Activated T-cell treated with anti-CD3 and anti-CD28 coated beads, Interleukin-2, amount 50 U/mL, for 4 hours (primary cell): Measurements from ENCODE around the gene PDP2. TPM values are rescaled to one million over a fixed set of nuclear protein-coding genes. Genes with fewer than 3 reads are reported as not detected.
"Not testable (repeated sequence)": the region's sequence is repeated elsewhere in the genome, so short reads cannot be mapped to it uniquely, and the experiment has no call there.

Source experiments
- ATAC-seq, 2 donors: fragments of 200-7000 bp; cut with Tn5 transposase; one replicate each; pipeline ENCODE4 v1.10.0; 2021
- DNase-seq: peaks from one replicate; pipeline ENCODE4 v3.0.0-alpha.2; 2020
- H3K27me3 Mint-ChIP-seq: one replicate; pipeline ENCODE4 v1.8.0; 2021; ENCODE audit warnings: low read depth, mixed read lengths
- H3K36me3 Mint-ChIP-seq: one replicate; pipeline ENCODE4 v1.8.0; 2022; ENCODE audit warnings: mixed read lengths; ENCODE audit not compliant: insufficient read depth
- H3K4me1 Mint-ChIP-seq: one replicate; pipeline ENCODE4 v1.8.0; 2021; ENCODE audit warnings: low read depth, mixed read lengths
- H3K4me3 Mint-ChIP-seq: one replicate; pipeline ENCODE4 v1.8.0; 2021; ENCODE audit warnings: mild to moderate bottlenecking, moderate library complexity, mixed read lengths
- H3K9me3 Mint-ChIP-seq: one replicate; pipeline ENCODE4 v1.8.0; 2021; ENCODE audit warnings: mixed read lengths
- total RNA-seq, 3 donors: library from RNA; stranded (reverse); gene quantifications; one replicate each; pipeline ENCODE4 v1.2.1, GENCODE V29; 2021

The PDP2 gene
- total RNA-seq, 3 donors from 2014 or later: 27.4 to 31.1 (median 28.4) TPM

DNA sequence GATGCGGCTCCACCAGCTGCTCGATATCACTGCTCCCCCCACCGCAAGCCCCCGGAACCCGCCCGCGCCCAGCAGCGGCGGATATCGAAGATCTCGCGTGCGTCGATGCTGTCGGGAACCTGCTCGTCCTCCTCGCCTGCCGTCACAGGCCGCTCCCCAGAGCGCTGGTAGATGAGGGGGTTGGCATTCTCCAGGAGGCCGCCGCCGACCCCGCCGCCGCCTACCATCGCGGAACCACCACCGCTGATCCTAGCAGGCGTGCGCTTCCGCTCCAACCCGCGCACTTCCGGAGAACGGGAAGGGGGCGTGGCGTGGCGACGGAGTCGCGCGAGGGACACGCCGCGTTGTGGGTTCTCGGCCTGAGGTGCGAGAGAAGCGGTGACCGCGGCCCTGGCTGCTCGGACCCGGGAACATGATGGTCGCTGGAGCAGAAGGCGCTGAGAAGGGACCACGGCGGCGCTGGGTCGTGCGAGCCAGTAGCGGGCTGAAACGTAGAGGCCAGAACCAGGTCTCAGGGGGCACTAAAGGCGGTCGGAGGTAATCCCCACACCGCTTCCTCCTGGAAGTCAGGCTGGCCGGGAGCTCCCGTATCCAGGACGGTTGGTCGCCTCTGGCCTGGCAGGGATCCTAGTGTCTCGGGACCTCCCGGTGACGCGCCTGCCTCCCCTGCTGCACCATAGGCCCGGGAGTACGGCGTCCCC lies 54.0 kb downstream of the PDP2 start, which contains the start of gene CIAO2B:
Gene CIAO2B, minus strand, starts transcription at position 265 of the 701 bp plus-strand sequence. Its CDS starts 38 bp downstream, at position 227.
- peak; percentile 88 to 89 for ATAC-seq
- peaks cover 30% of the 10 kb centered on the region for H3K36me3 Mint-ChIP-seq
- no peaks in the 10 kb centered on the region for H3K9me3 Mint-ChIP-seq
- H3K27me3 Mint-ChIP-seq: no peaks in the 10 kb centered on the region
- peaks cover 47% of the 10 kb centered on the region for H3K4me1 Mint-ChIP-seq
- DNase-seq: peak; percentile 86
- peak within 1 kb of the TSS; percentile 99 for H3K4me3 Mint-ChIP-seq

DNA sequence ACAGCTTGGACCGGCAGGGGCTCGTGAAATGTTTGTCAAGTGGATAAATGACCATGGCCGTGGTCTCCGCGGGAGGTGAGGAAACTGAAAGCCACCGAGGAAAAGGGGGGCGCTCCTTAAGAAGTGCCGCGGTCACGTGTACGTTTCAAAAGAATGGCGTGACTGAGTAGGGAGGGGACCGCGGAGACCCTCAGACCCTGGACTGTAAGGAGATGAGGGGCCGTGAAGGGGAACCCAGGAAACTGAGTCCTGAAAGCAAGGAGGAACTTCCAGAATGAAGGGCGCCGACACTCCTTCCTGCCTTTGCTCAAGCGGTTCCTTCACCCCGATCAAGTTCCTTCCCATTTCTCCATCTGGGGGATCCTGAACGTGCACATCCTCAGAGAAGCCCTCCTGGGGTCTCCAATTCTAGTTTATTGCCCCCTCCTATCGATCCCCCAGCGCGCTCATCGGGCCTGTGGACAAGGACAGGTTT lies 54.6 kb downstream of the PDP2 start:
- H3K9me3 Mint-ChIP-seq, H3K27me3 Mint-ChIP-seq, DNase-seq, ATAC-seq: not testable (repeated sequence)
- peaks cover 32% of the 10 kb centered on the region for H3K36me3 Mint-ChIP-seq
- H3K4me3 Mint-ChIP-seq: peak overlapping the region; percentile 99
- H3K4me1 Mint-ChIP-seq: peaks cover 47% of the 10 kb centered on the region

DNA sequence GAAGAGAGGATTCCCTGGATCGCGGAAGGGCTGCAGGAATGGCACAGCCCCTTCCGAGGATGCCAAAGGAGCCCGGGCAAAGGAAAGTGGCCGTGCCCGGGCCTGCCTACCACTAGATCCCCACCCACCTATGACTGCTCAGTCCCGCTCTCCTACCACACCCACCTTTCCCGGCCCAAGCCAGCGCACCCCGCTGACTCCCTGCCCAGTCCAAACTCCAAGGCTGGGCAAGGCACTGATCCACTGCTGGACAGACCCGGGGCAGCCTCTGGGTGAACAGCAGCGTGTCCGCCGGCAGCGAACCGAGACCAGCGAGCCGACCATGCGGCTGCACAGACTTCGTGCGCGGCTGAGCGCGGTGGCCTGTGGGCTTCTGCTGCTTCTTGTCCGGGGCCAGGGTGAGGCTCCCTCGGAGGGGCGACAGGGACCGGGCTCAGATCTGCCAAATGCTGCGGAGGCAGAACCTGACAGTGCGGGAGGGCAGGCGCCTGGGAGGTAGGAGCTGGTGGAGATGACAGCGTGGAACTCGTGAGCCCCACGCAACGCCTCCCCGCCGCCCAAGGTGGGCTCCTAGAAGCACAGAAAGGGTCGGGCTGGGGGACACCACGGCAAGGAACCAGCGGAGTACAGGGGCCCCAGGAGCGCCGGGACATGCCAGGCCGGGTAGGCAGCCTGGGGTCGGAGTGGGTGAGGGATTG lies 55.1 kb downstream of the PDP2 start, which contains the start of gene CES2:
Gene CES2, plus strand, starts transcription at position 203 of the 698 bp plus-strand sequence. Its CDS starts 120 bp downstream, at position 323.
- DNase-seq (no peak), ATAC-seq (no peak)
- Mint-ChIP-seq H3K27me3 (no peaks in the 10 kb centered on the region), H3K4me3 (peak within 1 kb of the TSS; percentile 99), H3K9me3 (no peaks in the 10 kb centered on the region), H3K36me3 (peaks cover 34% of the 10 kb centered on the region), H3K4me1 (peaks cover 47% of the 10 kb centered on the region)

DNA sequence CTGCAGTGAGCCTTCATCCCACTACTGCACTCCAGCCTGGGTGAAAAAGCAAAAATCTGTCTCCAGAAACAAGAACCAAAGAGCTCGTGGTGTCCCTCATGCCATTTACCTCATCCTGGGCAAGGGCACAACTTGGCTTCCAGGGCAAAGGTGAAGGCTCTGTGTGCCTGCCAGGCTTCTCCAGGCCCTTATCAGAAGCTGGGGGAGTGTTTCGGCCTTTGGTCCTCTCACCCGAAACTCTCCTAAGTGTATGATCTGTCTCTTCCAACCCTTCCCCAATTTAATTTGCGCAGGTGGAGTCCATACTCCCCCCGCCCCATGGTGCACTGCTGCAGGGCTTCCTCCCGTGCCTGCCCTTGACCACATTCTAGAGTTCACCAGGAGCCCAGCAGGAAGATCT lies 56.1 kb downstream of the PDP2 start:
- H3K9me3 Mint-ChIP-seq: no peaks in the 10 kb centered on the region
- no peaks in the 10 kb centered on the region for H3K27me3 Mint-ChIP-seq

DNA sequence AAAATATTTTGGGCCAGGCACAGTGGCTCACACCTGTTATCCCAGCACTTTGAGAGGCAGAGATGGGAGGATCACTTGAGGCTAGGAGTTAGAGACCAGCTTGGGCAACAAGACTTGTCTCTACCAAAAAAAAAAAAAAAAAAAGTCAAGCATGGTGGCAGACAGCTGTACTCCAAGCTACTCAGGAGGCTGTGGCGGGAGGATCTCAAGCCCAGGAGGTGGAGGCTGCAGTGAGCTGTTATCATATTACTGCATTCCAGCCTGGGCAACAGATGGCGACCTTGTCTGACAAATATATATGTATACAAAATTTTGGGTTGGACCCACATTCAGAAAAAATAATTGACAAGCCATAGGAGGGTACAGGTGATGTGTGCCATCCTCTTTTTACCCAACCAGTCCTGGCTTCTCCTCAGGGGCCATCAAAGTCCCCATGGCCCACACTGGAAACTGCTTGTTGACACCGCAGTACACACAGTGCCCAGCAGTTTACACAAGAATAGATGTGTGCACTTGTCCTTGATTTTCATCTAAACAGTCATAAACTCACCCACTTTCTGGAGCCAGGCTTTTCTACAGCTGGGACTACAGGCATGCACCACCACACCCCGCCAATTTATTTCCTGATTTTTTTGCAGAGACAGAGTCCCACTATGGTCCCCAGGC lies 56.7 kb downstream of the PDP2 start:
- Mint-ChIP-seq H3K27me3 (no peaks in the 10 kb centered on the region), H3K4me1 (peaks cover 43% of the 10 kb centered on the region), H3K4me3 (peak overlapping the region; percentile 99), H3K9me3 (no peaks in the 10 kb centered on the region), H3K36me3 (peaks cover 28% of the 10 kb centered on the region)
- ATAC-seq: no peak
- no peak for DNase-seq

More for the DNA sequence above, 56.1 kb downstream of the PDP2 start:
- Mint-ChIP-seq H3K4me3 (peak overlapping the region; percentile 99), H3K4me1 (peaks cover 47% of the 10 kb centered on the region), H3K36me3 (peaks cover 31% of the 10 kb centered on the region)
- DNase-seq: no peak
- ATAC-seq: no peak

DNA sequence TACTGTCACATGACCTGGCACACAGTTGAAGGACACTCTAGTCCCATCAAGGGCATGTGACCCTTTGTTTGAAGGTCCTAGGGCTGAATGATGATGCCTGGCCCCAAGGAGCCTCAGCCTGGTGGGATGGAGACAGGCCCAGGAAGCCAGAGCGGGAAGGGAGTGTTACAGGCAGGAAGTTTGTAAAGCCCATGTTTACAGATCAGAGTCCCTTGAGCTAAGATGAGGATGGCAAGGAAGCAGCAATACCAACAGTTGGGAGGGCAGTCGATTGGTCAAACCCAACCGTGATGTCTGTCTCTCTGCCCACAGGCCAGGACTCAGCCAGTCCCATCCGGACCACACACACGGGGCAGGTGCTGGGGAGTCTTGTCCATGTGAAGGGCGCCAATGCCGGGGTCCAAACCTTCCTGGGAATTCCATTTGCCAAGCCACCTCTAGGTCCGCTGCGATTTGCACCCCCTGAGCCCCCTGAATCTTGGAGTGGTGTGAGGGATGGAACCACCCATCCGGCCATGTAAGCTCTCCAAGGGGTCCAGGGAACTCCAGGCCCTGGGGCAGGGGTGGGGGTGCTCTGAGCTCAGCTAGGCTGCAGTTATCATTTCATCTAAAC lies 57.5 kb downstream of the PDP2 start:
- Mint-ChIP-seq H3K36me3 (peaks cover 28% of the 10 kb centered on the region), H3K4me3 (no peak overlapping the region), H3K27me3 (no peaks in the 10 kb centered on the region), H3K9me3 (no peaks in the 10 kb centered on the region), H3K4me1 (peaks cover 35% of the 10 kb centered on the region)
- no peak for DNase-seq
- ATAC-seq: no peak

DNA sequence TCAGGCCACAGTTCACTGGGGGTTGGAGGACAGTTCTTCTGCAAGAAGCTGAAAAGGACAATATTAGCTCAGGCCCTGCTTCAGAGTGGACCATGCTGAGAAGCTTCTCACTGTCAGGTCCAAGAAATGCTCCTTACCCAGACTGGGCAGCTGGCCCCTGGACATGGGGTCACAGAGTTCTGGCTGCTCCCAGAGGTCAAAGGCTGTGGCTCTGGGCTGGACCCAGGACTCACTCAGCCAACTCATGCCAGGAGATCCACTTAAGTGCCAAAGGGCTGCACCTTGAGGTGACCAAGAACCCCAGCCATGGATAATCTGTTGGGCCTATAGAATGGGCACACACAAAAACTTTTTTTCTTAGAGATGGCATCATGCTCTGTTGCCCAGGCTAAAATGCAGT lies 59.1 kb downstream of the PDP2 start:
- H3K4me3 Mint-ChIP-seq: no peak overlapping the region
- peaks cover 22% of the 10 kb centered on the region for H3K4me1 Mint-ChIP-seq
- H3K9me3 Mint-ChIP-seq: no peaks in the 10 kb centered on the region

DNA sequence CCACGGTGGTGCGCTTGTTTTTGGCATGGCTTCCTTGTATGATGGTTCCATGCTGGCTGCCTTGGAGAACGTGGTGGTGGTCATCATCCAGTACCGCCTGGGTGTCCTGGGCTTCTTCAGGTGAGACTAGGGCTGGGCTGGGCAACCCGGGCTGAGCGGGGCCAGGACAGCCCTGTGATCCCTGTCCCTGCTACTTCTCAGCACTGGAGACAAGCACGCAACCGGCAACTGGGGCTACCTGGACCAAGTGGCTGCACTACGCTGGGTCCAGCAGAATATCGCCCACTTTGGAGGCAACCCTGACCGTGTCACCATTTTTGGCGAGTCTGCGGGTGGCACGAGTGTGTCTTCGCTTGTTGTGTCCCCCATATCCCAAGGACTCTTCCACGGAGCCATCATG lies 59.9 kb downstream of the PDP2 start:
- H3K27me3 Mint-ChIP-seq: no peaks in the 10 kb centered on the region
- ATAC-seq (no peak), DNase-seq (no peak)
- peaks cover 19% of the 10 kb centered on the region for H3K4me1 Mint-ChIP-seq
- no peaks in the 10 kb centered on the region for H3K9me3 Mint-ChIP-seq
- H3K36me3 Mint-ChIP-seq: peaks cover 20% of the 10 kb centered on the region
- H3K4me3 Mint-ChIP-seq: no peak overlapping the region

More for the DNA sequence above, 59.1 kb downstream of the PDP2 start:
- no peak for ATAC-seq
- Mint-ChIP-seq H3K27me3 (no peaks in the 10 kb centered on the region), H3K36me3 (peaks cover 20% of the 10 kb centered on the region)
- DNase-seq: no peak

Other genes with a start within 250 kb of the PDP2 start
- gene CMTM4, start 183.8 kb upstream of the PDP2 start, total RNA-seq: 1 to 10 TPM; 2.6 to 3.0 (median 2.8) TPM
- 10 to 100 TPM; 45.9 to 55.5 (median 53.6) TPM for gene DYNC1LI2, start 128.9 kb upstream of the PDP2 start, total RNA-seq
- gene TERB1, start 78.9 kb upstream of the PDP2 start, total RNA-seq: not detected
- 100 to 1,000 TPM in 1 of 3 donors, 10 to 100 TPM in 2; 93.8 to 111 (median 94.8) TPM for gene NAE1, start 49.5 kb upstream of the PDP2 start, total RNA-seq
- gene CA7, start 36.1 kb upstream of the PDP2 start, total RNA-seq: under 1 TPM in 1 of 3 donors, not detected in 2; 0.18 TPM
- gene CDH16, start 38.4 kb downstream of the PDP2 start, total RNA-seq: not detected
- under 1 TPM; 0.15 to 0.50 (median 0.38) TPM for gene RRAD, start 45.0 kb downstream of the PDP2 start, total RNA-seq
- 100 to 1,000 TPM; 201 to 220 (median 212) TPM for gene CIAO2B, start 53.9 kb downstream of the PDP2 start, total RNA-seq
- 10 to 100 TPM; 22.6 to 25.3 (median 24.3) TPM for gene CES2, start 55.0 kb downstream of the PDP2 start, total RNA-seq
- under 1 TPM in 2 of 3 donors, not detected in 1; 0.10 to 0.30 TPM for gene CES3, start 80.8 kb downstream of the PDP2 start, total RNA-seq
- gene CES4A, start 108.1 kb downstream of the PDP2 start, total RNA-seq: 10 to 100 TPM in 1 of 3 donors, 1 to 10 TPM in 2; 6.2 to 10.7 (median 6.6) TPM
- gene CBFB, start 148.6 kb downstream of the PDP2 start, total RNA-seq: 100 to 1,000 TPM; 128 to 132 (median 129) TPM
- gene PHAF1, start 229.4 kb downstream of the PDP2 start, total RNA-seq: 10 to 100 TPM; 17.4 to 19.5 (median 18.6) TPM